Measurements from ENCODE around the gene SLC38A10.

Gene SLC38A10

DNA sequence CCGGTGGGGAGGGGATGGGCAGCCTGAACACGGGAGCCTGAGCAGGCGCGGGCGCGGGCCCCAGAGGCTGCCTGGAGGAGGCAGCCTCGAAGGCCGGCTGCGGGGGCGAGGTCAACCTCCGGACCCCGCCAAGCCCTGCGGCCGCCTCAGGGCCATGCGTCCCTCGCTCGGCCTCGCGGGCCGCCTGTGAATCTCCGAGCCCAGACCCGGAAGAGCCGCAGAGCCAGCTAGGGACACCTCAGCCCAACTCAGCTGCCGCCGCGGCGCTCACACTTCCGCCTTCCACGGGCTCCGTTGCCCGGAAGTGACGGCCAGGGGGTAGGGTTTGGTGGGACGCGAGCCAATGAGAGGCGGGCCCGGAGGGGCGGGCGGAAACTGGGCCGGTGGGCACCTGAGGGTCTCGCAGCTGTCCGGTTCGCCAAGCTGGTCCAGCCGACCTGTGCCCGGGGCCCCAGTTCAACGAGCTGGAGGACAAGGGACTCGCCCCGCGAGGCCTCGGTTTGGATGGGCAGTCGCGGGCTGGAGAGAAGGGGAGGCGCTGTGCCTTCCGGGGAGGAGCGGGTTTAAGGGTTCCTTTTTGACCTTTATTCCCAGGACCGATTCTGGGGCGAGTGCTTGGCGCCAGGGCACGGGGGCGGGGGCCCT is at the start of gene SLC38A10:
SLC38A10 (minus strand) TSS at position 277 of the 645 bp plus-strand sequence. CDS start 386 bp downstream, outside the sequence.
- DNase-seq, result peak; percentile 27 to 92 (median 82)

GRCh38 chr17:81342269-81343070 is 47.4 kb upstream of the SLC38A10 start:
- DNase-seq, result no peak

GRCh38 chr17:81341516-81342268 is 46.6 kb upstream of the SLC38A10 start:
- DNase-seq, result no peak

- DNase-seq, result no peak
Measured at GRCh38 chr17:81340607-81341515, 45.8 kb upstream of the SLC38A10 start.

GRCh38 chr17:81339534-81340296 is 44.6 kb upstream of the SLC38A10 start:
- no peak for DNase-seq

DNA sequence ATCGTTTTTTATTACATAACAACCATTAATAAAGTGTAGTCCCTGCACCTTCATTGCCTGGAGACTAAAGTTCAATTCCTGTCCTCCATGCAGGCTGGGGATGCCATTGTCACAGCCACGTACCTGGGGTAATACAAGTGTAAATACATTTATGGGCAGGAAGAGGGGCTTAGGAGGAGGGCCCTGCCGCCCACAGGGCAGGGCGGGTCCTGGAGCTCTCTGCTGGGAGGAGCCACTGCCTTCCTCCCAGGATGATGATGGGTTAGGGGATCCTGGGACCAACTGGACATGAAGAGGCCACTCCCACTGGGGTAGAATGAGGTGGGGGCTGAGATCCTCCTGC is 44.1 kb upstream of the SLC38A10 start:
- DNase-seq, result no peak

DNA sequence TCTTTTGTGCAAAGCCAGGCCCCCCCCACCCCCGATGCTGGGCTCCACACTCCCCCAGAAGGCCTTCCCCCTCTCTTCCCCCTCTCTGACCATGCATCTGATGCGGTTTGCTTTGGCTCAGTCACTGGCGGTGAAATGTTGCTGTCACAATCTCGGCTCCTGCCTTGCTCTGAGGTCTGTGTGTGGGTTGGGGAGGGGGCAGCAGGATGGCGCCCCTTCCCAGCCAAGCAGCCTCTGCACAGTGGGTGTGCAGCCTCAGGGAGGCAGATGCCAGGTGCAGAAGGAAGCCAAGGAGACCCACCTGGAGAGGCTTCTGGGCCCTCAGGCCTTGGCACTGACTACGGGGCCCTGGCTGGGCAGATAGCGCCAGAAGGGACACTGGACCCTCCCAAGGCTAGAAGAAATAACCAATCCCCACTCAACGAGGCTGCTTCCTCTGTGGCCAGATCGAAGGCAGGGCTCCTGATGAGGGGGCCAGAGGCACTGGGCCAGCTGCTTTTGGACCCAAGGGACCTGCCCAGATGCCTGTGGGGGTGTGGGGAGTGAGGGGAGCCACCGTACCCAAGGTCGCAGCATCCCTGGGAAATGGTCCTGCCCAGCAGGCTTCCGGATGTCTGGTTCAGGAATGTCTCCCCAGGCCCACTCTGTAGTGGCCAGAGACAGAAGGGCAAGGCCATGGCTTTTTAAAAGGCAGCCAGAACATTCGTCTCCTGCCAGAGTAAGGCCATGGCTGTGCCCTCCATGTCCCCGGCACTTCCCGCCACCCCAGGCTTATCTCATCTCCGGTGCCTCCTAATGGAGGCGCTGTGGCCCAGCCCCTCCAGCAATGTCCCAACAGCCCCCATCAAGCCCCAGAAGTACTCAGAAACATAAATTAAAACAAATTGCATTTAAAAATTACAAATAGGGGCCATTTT is 43.4 kb upstream of the SLC38A10 start:
- DNase-seq, result no peak

DNA sequence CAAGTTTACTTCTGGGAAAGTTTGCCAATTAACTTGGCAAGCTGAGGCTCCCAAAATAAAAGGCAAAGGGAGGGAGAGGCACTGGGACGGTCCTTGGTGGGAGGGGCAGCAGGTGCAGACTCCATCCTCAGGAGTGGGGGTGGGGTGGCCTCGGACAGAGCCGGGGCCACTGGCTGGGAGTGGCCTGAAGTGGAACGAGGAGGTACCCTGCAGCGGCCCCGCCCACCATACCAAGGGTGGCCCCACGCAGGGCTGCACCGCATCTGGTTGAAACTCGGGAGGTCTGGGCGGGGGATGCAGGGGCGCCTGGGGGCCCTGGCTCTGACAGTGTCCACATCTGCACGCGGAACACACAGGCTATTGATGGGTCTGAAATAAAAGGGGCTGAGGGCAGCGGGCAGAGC is 42.4 kb upstream of the SLC38A10 start:
- DNase-seq, result no peak

DNA sequence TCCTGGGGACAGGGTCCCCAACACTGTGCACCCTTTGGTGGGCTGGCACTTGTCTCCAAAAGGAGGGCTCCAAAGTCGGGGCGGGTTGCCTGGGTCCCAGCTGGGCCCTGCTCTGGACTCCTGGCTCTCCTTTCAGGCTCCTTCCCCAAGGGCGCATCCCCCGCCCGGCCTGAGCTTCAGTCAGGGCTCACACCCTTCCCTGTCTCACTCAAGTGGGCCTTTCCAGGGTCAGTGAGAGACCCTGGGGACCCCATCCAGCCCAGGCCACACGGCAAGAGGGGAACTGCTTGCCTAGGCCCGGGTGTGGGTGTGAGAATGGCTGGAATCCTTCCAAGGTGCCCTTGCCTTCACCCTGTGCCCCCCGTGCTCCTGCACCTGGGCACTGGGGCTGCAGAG is 41.8 kb upstream of the SLC38A10 start:
- no peak for DNase-seq

- DNase-seq, result no peak
Measured at GRCh38 chr17:81336296-81336929, 41.3 kb upstream of the SLC38A10 start.

DNA sequence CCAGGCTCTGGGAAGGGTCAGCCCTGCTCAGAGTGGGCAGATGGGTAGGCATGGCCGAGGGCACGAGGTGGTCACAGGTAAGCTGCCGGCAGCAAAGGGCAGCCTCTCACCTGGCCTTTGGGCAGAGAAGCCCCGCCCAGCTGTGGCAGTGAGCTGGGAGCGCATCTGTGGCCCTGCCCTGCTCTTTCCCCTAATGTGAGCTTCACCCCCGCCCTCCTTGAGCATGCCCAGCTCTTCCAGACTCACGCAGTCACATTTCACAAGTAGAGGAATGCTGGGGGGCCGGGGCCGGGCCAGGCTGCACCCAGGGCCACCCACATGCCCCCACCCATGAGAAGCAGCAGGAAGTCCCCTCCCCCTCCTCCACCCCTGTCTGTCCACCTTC is 40.7 kb upstream of the SLC38A10 start:
- no peak for DNase-seq

DNA sequence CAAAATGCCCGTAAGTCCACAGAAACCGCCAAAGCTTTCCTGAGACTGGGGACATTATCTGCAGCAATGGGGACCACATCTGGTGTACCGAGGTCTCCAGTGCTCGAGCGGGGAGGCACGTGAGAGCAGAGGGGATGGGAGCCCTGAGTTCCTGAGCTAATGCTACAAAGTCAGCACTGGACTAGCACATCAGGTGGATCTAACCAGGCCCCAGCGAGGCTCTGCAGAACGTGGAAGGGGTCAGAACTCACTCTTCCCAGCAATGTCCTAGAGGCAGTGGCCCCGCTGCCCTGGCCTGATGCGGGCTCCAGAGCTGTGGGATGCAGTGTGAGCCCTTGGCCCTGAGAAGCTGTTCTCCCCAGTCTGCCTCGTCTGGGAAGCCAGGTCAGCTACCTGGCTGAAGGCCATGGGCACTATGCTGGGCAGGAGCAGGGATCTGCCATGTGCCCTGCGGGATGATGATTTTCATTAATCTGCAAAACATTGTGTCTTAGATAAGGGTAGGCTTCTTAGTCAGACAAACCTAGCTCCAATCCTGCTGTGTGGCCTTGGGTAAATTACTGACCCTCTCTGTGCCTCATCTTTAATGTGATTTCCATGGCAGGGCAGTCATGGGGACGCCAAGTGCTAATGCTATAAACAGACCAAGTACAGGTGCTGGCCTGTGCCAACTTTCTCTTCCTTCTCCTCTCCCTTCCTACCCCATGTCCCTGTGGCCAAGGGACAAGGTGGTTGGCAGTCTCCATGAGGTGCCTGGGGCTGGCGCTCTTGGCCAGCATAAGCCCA is 40.1 kb upstream of the SLC38A10 start:
- DNase-seq, result no peak

GRCh38 chr17:81334391-81334901 is 39.3 kb upstream of the SLC38A10 start:
- DNase-seq, result no peak

- no peak for DNase-seq
Measured at GRCh38 chr17:81333616-81334368, 38.7 kb upstream of the SLC38A10 start.

DNA sequence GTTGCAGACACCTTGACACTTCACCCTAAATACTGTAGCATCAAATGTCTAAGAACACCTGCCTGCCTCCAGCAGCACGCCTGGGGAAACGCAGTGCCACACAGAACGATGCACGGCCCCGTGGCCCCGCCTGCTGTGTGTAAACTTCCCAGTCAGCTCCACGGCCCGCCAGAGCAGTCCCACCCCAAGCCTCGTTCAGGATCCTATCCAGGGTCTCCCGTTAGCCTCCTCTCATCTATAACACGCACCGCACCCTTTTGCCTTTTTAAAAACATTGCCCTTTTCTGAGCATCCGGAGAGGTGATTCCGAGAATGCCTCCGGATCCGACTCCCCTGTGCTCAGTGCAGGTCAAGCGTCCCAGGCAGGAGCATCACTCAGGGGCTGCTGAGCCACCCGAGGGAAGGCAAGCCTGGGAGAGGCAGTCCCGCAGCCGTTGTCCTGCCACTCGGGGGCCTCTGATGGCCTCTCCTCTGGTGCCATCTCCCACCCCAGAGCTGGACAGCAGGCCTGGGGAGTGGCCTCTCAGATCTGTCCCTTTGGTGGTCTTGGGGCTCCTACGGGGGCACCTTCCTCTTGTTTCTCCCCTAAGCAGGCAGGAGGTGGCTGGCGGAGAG is 37.9 kb upstream of the SLC38A10 start:
- no peak for DNase-seq

- no peak for DNase-seq
Measured at GRCh38 chr17:81332118-81332834, 37.2 kb upstream of the SLC38A10 start.

GRCh38 chr17:81331527-81332043 is 36.5 kb upstream of the SLC38A10 start:
- DNase-seq, result no peak
